ENCODE data around the gene PRMT1. TPM values are rescaled to one million over a fixed set of nuclear protein-coding genes. Genes with fewer than 3 reads are reported as not detected.
A peak's percentile ranks its signal among the peaks of the same experiment; 100 is the strongest.

Gene PRMT1
- total RNA-seq, 3 donors from 2014 or later (not counting 1 experiment from before 2014, with no cell fraction given): 77.0 to 92.5 (median 78.2) TPM

DNA sequence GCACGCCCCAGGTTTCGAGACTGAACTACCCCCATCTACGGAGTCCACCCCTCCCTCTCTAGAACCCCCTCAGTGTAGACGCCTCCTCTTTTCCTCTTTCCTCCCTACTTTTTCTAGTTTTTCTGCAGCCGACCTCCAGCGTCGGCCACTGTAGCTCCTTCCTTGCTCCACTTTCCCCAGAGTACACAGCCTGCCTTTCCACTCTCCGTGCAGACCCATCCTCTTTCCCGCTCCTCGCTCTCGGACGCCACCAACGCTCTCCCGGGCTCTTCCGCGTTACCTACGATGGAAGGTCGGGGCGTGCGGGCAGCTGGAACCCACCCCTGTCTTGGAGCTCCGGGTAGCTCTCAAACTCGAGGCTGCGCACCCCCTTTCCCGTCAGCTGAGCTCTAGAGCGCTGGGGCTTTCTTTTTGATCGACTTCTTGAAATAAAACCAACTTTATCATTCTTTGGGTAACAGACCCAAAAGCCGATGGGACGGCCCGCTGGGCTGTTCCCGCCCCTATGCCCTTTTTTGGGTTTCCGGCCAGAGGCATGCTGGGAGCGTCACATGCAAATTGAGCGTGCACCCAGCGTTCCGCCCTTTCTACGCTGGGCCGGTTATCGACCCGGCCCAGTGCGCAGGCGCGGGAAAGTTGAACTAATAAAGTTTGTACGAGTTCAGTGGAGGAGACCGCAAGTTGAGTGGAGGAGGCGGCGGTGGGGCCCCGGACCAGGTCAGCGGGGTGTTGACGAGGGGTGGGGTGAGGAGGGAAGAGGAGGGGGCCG is 11.5 kb upstream of the PRMT1 start, which contains the start of the genes BCL2L12 and IRF3:
Gene BCL2L12 (plus strand): TSS at position 583 of the 769 bp plus-strand sequence. CDS start 760 bp downstream, outside the sequence.
Gene IRF3 (minus strand): TSS at position 507 of the 769 bp plus-strand sequence. CDS start 1,019 bp downstream, outside the sequence.
- H3K4me3 ChIP-seq (ENCODE audit: low read length): peak within 1 kb of the TSS; percentile 91
- intact Hi-C loops (cut with micrococcal nuclease): loop anchor here (1.0 to 2.0 kb wide), 2 partner anchors 11 to 15 kb away; no protein-coding TSS in a partner anchor
- H3K4me3 Mint-ChIP-seq: peak within 1 kb of the TSS; percentile 99
- TF ChIP-seq, protein P1, sequence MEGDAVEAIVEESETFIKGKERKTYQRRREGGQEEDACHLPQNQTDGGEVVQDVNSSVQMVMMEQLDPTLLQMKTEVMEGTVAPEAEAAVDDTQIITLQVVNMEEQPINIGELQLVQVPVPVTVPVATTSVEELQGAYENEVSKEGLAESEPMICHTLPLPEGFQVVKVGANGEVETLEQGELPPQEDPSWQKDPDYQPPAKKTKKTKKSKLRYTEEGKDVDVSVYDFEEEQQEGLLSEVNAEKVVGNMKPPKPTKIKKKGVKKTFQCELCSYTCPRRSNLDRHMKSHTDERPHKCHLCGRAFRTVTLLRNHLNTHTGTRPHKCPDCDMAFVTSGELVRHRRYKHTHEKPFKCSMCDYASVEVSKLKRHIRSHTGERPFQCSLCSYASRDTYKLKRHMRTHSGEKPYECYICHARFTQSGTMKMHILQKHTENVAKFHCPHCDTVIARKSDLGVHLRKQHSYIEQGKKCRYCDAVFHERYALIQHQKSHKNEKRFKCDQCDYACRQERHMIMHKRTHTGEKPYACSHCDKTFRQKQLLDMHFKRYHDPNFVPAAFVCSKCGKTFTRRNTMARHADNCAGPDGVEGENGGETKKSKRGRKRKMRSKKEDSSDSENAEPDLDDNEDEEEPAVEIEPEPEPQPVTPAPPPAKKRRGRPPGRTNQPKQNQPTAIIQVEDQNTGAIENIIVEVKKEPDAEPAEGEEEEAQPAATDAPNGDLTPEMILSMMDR (IDR thresholded peaks at IDR 0.05): no peak
- H3K9me3 Mint-ChIP-seq: no peaks in the 10 kb centered on the region
- under 1% methylated on average over 50 of the region's 50 CpGs for WGBS (ENCODE audit: insufficient coverage)
- ATAC-seq: peak; percentile 83 to 93 (median 86)
- H3K36me3 ChIP-seq (ENCODE audit: control insufficient read depth, insufficient read depth, low read length): peaks cover 20% of the 10 kb centered on the region
- DNase-seq: peak; percentile 98 to 100
- no peaks in the 10 kb centered on the region for H3K36me3 Mint-ChIP-seq
- no peaks in the 10 kb centered on the region for H3K27me3 ChIP-seq (ENCODE audit: control insufficient read depth, insufficient read depth, low read length)
- H3K4me1 ChIP-seq (ENCODE audit: control insufficient read depth, insufficient read depth, low read length): peaks cover 34% of the 10 kb centered on the region
- H3K4me1 Mint-ChIP-seq: peaks cover 33 to 50% of the 10 kb centered on the region in 2 donors
- H3K27ac ChIP-seq (ENCODE audit: low read length): peak within 1 kb of the TSS; percentile 73
- no peaks in the 10 kb centered on the region for H3K27me3 Mint-ChIP-seq (ENCODE audit: low read depth in 2 of 2)
- H3K9me3 ChIP-seq (ENCODE audit: control insufficient read depth, insufficient read depth, low read length): no peaks in the 10 kb centered on the region
- peak within 1 kb of the TSS; percentile 96 to 99 for H3K27ac Mint-ChIP-seq

DNA sequence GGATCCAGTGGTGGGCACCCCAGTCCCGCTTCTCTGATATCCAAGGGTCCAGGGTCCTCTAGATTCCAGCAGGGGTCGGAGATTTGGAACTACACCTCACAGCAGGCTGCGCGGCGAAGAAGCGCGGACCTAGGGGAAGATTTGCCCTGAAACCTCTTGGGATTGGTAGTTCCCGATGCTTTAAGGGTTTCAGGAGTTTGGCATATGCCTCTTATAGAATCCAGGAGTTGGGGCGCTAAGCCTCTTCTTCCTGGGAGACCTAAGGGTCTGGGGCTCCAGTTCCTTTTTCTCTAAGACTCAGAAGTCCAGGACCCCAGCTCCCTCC is 11.0 kb upstream of the PRMT1 start:
- intact Hi-C loops (cut with micrococcal nuclease): no loop called here
- Histone ChIP-seq H3K4me1 (ENCODE audit: control insufficient read depth, insufficient read depth, low read length) (peaks cover 34% of the 10 kb centered on the region), H3K36me3 (ENCODE audit: control insufficient read depth, insufficient read depth, low read length) (peaks cover 17% of the 10 kb centered on the region), H3K27ac (ENCODE audit: low read length) (peak overlapping the region; percentile 68), H3K9me3 (ENCODE audit: control insufficient read depth, insufficient read depth, low read length) (no peaks in the 10 kb centered on the region), H3K4me3 (ENCODE audit: low read length) (peak overlapping the region; percentile 91), H3K27me3 (ENCODE audit: control insufficient read depth, insufficient read depth, low read length) (no peaks in the 10 kb centered on the region)
- H3K27ac Mint-ChIP-seq: peak overlapping the region; percentile 96 to 99
- DNase-seq: no peak
- TF ChIP-seq, protein P1 (IDR thresholded peaks at IDR 0.05): no peak
- WGBS (ENCODE audit: insufficient coverage): 1% methylated on average over 9 of the region's 9 CpGs
- H3K4me3 Mint-ChIP-seq: peak overlapping the region; percentile 99
- no peaks in the 10 kb centered on the region for H3K27me3 Mint-ChIP-seq (ENCODE audit: low read depth in 2 of 2)
- H3K9me3 Mint-ChIP-seq: no peaks in the 10 kb centered on the region
- peak; percentile 1 to 6 (median 1) for ATAC-seq
- no peaks in the 10 kb centered on the region for H3K36me3 Mint-ChIP-seq
- H3K4me1 Mint-ChIP-seq: peaks cover 33 to 50% of the 10 kb centered on the region in 2 donors

DNA sequence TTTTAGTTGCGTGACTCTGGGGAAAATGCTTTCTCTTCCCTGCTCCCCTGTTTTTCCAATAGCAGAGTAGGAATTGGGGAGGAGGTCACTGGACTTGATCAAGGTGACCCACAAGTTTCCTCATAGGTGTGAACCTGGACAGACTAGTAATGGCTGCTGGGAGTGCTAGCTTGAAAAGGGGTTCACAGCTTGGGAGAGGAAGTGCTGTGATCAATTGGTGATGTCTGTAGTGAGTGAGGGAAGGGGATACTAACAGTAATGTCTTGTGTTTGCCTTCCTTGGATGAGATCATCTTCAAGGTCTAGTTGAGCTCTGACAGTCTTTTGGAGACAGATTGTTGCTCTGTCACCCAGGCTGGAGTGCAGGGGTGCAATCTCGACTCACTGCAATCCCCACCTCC is 9.6 kb upstream of the PRMT1 start:
- TF ChIP-seq, protein P1 (IDR thresholded peaks at IDR 0.05): no peak
- Histone ChIP-seq H3K27ac (ENCODE audit: low read length) (no peak overlapping the region), H3K4me3 (ENCODE audit: low read length) (no peak overlapping the region), H3K27me3 (ENCODE audit: control insufficient read depth, insufficient read depth, low read length) (no peaks in the 10 kb centered on the region), H3K36me3 (ENCODE audit: control insufficient read depth, insufficient read depth, low read length) (peaks cover 4% of the 10 kb centered on the region), H3K4me1 (ENCODE audit: control insufficient read depth, insufficient read depth, low read length) (peaks cover 40% of the 10 kb centered on the region), H3K9me3 (ENCODE audit: control insufficient read depth, insufficient read depth, low read length) (no peaks in the 10 kb centered on the region)
- 97% methylated on average over 2 of the region's 2 CpGs for WGBS (ENCODE audit: insufficient coverage)
- no peak for DNase-seq
- Mint-ChIP-seq H3K27ac (peak overlapping the region in 1 of 2 donors; percentile 96), H3K36me3 (no peaks in the 10 kb centered on the region), H3K9me3 (no peaks in the 10 kb centered on the region), H3K4me3 (peak overlapping the region; percentile 99), H3K4me1 (peaks cover 38 to 52% of the 10 kb centered on the region in 2 donors), H3K27me3 (ENCODE audit: low read depth in 2 of 2) (no peaks in the 10 kb centered on the region)
- ATAC-seq: no peak
- intact Hi-C loops (cut with micrococcal nuclease): no loop called here
